Trophoblast cell (in vitro differentiated cells and primary cell): ENCODE data around the gene MLKL.

Experiments
- DNase-seq, 2 donors: peaks; one replicate each; pipeline ENCODE4 v3.0.0-alpha.2; 2016
- H2AFZ ChIP-seq: 2 replicates; pipeline ENCODE4 v1.6.1; 2013; ENCODE audit warnings: low read length, moderate library complexity, mild to moderate bottlenecking; ENCODE audit not compliant: insufficient read depth, poor library complexity
- H2AK5ac ChIP-seq: 2 replicates; pipeline ENCODE4 v1.6.1; 2013; ENCODE audit warnings: mild to moderate bottlenecking, low read length
- H2BK120ac ChIP-seq: 2 replicates; pipeline ENCODE4 v1.6.1; 2013; ENCODE audit warnings: low read length, mild to moderate bottlenecking, moderate library complexity; ENCODE audit not compliant: insufficient read depth, poor library complexity
- H2BK12ac ChIP-seq: 2 replicates; pipeline ENCODE4 v1.6.1; 2013; ENCODE audit warnings: mild to moderate bottlenecking, low read length, moderate library complexity
- H2BK5ac ChIP-seq: 2 replicates; pipeline ENCODE4 v1.6.1; 2013; ENCODE audit warnings: low read length, low read depth, moderate library complexity, mild to moderate bottlenecking; ENCODE audit not compliant: poor library complexity
- H3K14ac ChIP-seq: 2 replicates; pipeline ENCODE4 v1.6.1; 2013; ENCODE audit warnings: mild to moderate bottlenecking, low read length
- H3K18ac ChIP-seq: 2 replicates; pipeline ENCODE4 v1.6.1; 2013; ENCODE audit warnings: mild to moderate bottlenecking, low read length
- H3K23ac ChIP-seq: 2 replicates; pipeline ENCODE4 v1.6.1; 2013; ENCODE audit warnings: low read length
- H3K27ac ChIP-seq: 2 replicates; pipeline ENCODE4 v1.5.1; 2013; ENCODE audit warnings: low read depth, mild to moderate bottlenecking, inconsistent platforms, low read length, moderate library complexity
- H3K27me3 ChIP-seq: 2 replicates; pipeline ENCODE4 v1.6.1; 2013; ENCODE audit warnings: inconsistent platforms, mild to moderate bottlenecking, low read length, moderate library complexity; ENCODE audit not compliant: insufficient read depth
- H3K36me3 ChIP-seq, 2 experiments: 1 replicate in 1 of 2; 2 replicates in 1 of 2; pipeline ENCODE4 v1.6.1; 2013; ENCODE audit warnings: low read length in 2 of 2, mild to moderate bottlenecking in 2 of 2, moderate library complexity in 1 of 2; ENCODE audit not compliant: insufficient read depth in 2 of 2, control insufficient read depth in 1 of 2
- H3K4ac ChIP-seq: 2 replicates; pipeline ENCODE4 v1.6.1; 2013; ENCODE audit warnings: low read depth, mild to moderate bottlenecking, low read length, moderate library complexity
- H3K4me1 ChIP-seq, 2 experiments: 1 replicate in 1 of 2; 2 replicates in 1 of 2; pipeline ENCODE4 v1.6.1; 2013; ENCODE audit warnings: low read length in 2 of 2, mild to moderate bottlenecking in 2 of 2, moderate library complexity in 1 of 2; ENCODE audit not compliant: insufficient read depth in 2 of 2, control insufficient read depth in 1 of 2
- H3K4me2 ChIP-seq: 2 replicates; pipeline ENCODE4 v1.6.1; 2013; ENCODE audit warnings: inconsistent platforms, mild to moderate bottlenecking, low read length, moderate library complexity
- H3K4me3 ChIP-seq: 2 replicates; pipeline ENCODE4 v1.5.1; 2013; ENCODE audit warnings: mild to moderate bottlenecking, low read depth, low read length, inconsistent platforms
- H3K79me1 ChIP-seq: one replicate; pipeline ENCODE4 v1.6.1; 2013; ENCODE audit warnings: low read length
- H3K79me2 ChIP-seq: 2 replicates; pipeline ENCODE4 v1.6.1; 2013; ENCODE audit warnings: low read length, mild to moderate bottlenecking; ENCODE audit not compliant: control insufficient read depth, insufficient read depth, poor library complexity
- H3K9ac ChIP-seq: 2 replicates; pipeline ENCODE4 v1.6.1; 2013; ENCODE audit warnings: mild to moderate bottlenecking, low read length
- H3K9me3 ChIP-seq: 2 replicates; pipeline ENCODE4 v1.6.1; 2013; ENCODE audit warnings: low read depth, mild to moderate bottlenecking, control low read depth, inconsistent platforms, low read length; ENCODE audit not compliant: insufficient read depth
- H4K12ac ChIP-seq: 2 replicates; pipeline ENCODE4 v1.6.1; 2013; ENCODE audit warnings: low read depth, mild to moderate bottlenecking, low read length, moderate library complexity
- H4K8ac ChIP-seq: 2 replicates; pipeline ENCODE4 v1.6.1; 2013; ENCODE audit warnings: low read depth, mild to moderate bottlenecking, low read length, moderate library complexity
- H4K91ac ChIP-seq: one replicate; pipeline ENCODE4 v1.6.1; 2013; ENCODE audit warnings: low read depth, mild to moderate bottlenecking, low read length, moderate library complexity
- WGBS: extraction: QIAGEN DNeasy Blood & Tissue Kit; methylation state at CpG from one replicate; pipeline ENCODE4 v1.1.7; 2013; ENCODE audit warnings: missing lambda C conversion rate; ENCODE audit not compliant: insufficient read length, insufficient coverage; ENCODE audit errors: extremely low coverage; 5-methylcytosine and 5-hydroxymethylcytosine counted together

MLKL gene

DNA sequence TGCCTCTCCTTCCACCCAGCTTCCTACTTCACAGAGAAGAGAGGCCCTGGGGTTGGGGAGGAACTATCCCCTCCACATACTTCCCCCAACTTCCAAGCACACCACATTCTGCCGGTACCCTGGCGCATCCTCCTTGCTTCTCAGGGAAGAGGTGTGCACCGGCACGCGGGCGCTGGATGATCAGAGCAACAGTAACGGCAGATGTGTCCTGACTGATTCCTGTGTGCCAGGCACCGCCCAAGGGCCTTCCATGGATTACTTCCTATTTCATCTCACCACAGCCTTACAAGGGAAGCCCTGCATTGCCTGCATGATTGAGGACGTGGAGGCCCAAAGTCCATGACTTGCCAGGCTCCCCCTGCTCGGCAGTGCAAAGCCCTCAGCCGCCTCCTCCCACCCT, 21.1 kb upstream of the MLKL start:
- H4K8ac ChIP-seq: no peak overlapping the region
- H3K9ac ChIP-seq: no peak overlapping the region
- peaks cover 2% of the 10 kb centered on the region for H3K9me3 ChIP-seq
- H4K91ac ChIP-seq: no peak overlapping the region
- no peak overlapping the region for H3K4me3 ChIP-seq
- H3K79me2 ChIP-seq: no peaks in the 10 kb centered on the region
- no peak overlapping the region for H3K18ac ChIP-seq
- H3K4ac ChIP-seq: no peak overlapping the region
- no peak overlapping the region for H2BK12ac ChIP-seq
- no peak overlapping the region for H3K14ac ChIP-seq
- no peak overlapping the region for H2AK5ac ChIP-seq
- DNase-seq: no peak
- no peak overlapping the region for H4K12ac ChIP-seq
- no CpG with 5 or more reads among the region's 11 CpGs for WGBS
- H3K4me2 ChIP-seq: no peak overlapping the region
- no peak overlapping the region for H3K27ac ChIP-seq
- no peaks in the 10 kb centered on the region for H3K4me1 ChIP-seq
- no peaks in the 10 kb centered on the region for H3K27me3 ChIP-seq
- H3K79me1 ChIP-seq: no peaks in the 10 kb centered on the region
- H2BK5ac ChIP-seq: no peak overlapping the region
- H2BK120ac ChIP-seq: no peak overlapping the region
- no peaks in the 10 kb centered on the region for H3K36me3 ChIP-seq
- H2AFZ ChIP-seq: no peak overlapping the region
- no peak overlapping the region for H3K23ac ChIP-seq

DNA sequence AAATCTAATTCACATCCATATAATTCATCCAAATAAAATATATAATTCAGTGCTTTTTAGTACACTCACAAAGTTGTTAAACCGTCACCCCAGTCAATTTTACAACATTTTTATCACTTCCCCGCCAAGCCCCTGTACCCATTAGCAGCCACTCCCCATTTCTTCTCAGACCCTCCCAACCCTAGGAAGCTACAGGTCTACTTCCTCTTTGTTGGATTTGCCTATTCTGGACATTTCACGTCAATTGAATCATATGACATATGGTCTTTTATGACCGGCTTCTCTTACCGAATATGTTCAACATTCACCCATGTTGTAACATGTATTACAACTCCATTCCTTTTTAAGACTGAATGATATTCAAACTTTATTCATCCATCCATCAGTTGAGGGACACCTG, 19.9 kb upstream of the MLKL start:
- H3K27me3 ChIP-seq: no peaks in the 10 kb centered on the region
- no peak overlapping the region for H4K12ac ChIP-seq
- H3K27ac ChIP-seq: no peak overlapping the region
- peaks cover 2% of the 10 kb centered on the region for H3K9me3 ChIP-seq
- no peaks in the 10 kb centered on the region for H3K79me1 ChIP-seq
- H3K4me1 ChIP-seq: no peaks in the 10 kb centered on the region
- no peak overlapping the region for H4K91ac ChIP-seq
- H3K18ac ChIP-seq: no peak overlapping the region
- no peak overlapping the region for H2BK5ac ChIP-seq
- H3K4ac ChIP-seq: no peak overlapping the region
- H3K4me2 ChIP-seq: no peak overlapping the region
- H3K79me2 ChIP-seq: no peaks in the 10 kb centered on the region
- no peaks in the 10 kb centered on the region for H3K36me3 ChIP-seq
- H3K14ac ChIP-seq: no peak overlapping the region
- no peak for DNase-seq
- no peak overlapping the region for H3K23ac ChIP-seq
- no peak overlapping the region for H4K8ac ChIP-seq
- no peak overlapping the region for H3K4me3 ChIP-seq
- no peak overlapping the region for H2AFZ ChIP-seq
- H2AK5ac ChIP-seq: no peak overlapping the region
- WGBS: no CpG with 5 or more reads among the region's 5 CpGs
- H2BK120ac ChIP-seq: no peak overlapping the region
- no peak overlapping the region for H3K9ac ChIP-seq
- no peak overlapping the region for H2BK12ac ChIP-seq

DNA sequence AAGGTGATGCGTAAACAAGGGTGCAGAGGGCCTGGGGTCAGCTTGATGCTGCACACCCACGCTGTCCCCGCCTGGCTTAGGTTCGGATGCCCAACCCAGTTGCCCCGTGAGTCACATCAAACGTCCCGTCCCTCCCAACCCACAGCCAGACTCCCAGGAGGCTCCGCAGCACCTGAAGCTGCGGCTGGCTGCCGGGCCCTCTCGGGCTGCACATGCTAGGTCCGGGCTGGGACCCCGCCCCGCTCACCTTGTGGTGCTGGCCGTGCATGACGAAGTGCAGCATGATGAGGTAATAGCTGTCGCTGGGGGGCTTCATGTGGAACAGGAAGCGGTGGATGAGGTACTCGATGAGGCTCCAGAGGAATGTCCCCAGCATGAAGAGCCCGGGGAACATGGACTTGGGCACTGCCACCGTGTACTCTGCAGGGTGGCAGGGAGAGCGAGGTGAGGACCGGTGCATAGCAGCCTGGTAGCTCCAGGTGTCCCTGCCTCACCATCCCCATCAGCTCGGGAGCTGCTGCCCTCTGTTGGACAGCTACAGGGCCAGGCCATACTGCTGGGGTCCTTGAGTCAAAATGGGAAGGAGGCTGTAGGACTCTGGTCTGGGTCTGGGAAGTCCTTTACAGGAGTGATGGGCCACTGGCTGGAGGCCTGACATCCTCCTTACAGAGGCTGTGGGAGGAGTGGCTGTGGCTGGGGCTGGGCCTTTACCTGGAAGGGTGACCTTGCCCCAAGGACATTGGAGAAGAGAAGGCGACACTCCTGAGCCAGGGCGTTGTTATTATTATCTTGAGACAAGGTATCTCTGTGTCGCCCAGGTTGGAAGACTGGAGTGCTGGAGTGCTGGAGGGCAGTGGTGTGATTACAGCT, 18.3 kb upstream of the MLKL start:
- no peak for DNase-seq
- Histone ChIP-seq H3K79me1 (no peaks in the 10 kb centered on the region), H3K27ac (no peak overlapping the region), H3K18ac (no peak overlapping the region), H2BK5ac (no peak overlapping the region), H2AK5ac (no peak overlapping the region), H3K9ac (no peak overlapping the region), H3K4me2 (no peak overlapping the region), H3K4me1 (no peaks in the 10 kb centered on the region), H2BK120ac (no peak overlapping the region), H2AFZ (no peak overlapping the region), H3K9me3 (peaks cover 2% of the 10 kb centered on the region), H4K8ac (no peak overlapping the region), H3K36me3 (no peaks in the 10 kb centered on the region), H4K91ac (no peak overlapping the region), H3K79me2 (no peaks in the 10 kb centered on the region), H4K12ac (no peak overlapping the region), H3K27me3 (no peaks in the 10 kb centered on the region), H3K14ac (no peak overlapping the region), H3K23ac (no peak overlapping the region), H2BK12ac (no peak overlapping the region), H3K4ac (no peak overlapping the region), H3K4me3 (no peak overlapping the region)
- no CpG with 5 or more reads among the region's 27 CpGs for WGBS

DNA sequence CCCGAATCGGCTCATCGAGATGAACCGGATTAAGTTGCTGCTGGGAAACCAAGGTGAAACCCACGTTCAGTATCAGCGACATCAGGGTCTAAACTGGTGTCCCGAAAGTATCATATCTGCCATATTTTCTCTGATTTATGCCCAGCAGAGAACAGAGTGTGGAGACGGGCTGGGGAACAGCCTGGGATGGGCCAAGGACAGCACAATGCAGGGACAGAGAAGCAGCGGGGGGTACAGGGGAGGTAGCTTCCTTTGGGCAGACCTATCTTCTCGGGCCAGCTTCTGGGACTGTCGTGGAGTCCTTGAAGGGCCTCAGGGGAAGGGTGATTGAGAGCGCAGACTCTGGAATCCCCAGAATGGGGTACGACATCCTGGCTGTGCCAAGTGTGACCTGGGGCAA, 17.5 kb upstream of the MLKL start:
- no peak overlapping the region for H3K27ac ChIP-seq
- no peaks in the 10 kb centered on the region for H3K36me3 ChIP-seq
- H3K18ac ChIP-seq: no peak overlapping the region
- no peak overlapping the region for H3K4me2 ChIP-seq
- no peak overlapping the region for H3K23ac ChIP-seq
- H3K79me1 ChIP-seq: no peaks in the 10 kb centered on the region
- H3K4ac ChIP-seq: no peak overlapping the region
- no peak overlapping the region for H3K4me3 ChIP-seq
- no peak overlapping the region for H3K14ac ChIP-seq
- no peak overlapping the region for H2BK120ac ChIP-seq
- no peak overlapping the region for H2BK12ac ChIP-seq
- no CpG with 5 or more reads among the region's 13 CpGs for WGBS
- H4K91ac ChIP-seq: no peak overlapping the region
- H3K79me2 ChIP-seq: no peaks in the 10 kb centered on the region
- H3K9me3 ChIP-seq: peaks cover 5% of the 10 kb centered on the region
- no peak overlapping the region for H2BK5ac ChIP-seq
- H4K12ac ChIP-seq: no peak overlapping the region
- DNase-seq: no peak
- no peak overlapping the region for H4K8ac ChIP-seq
- no peak overlapping the region for H2AK5ac ChIP-seq
- H3K9ac ChIP-seq: no peak overlapping the region
- H2AFZ ChIP-seq: no peak overlapping the region
- H3K27me3 ChIP-seq: no peaks in the 10 kb centered on the region
- no peaks in the 10 kb centered on the region for H3K4me1 ChIP-seq
